HepG2 (cell line): ENCODE results near the gene CSNK1D. TPM values are rescaled to one million over a fixed set of nuclear protein-coding genes. Genes with fewer than 3 reads are reported as not detected.

Experiments
- ELF1 ChIP-seq: sonication (generic); formaldehyde crosslinking; IDR thresholded peaks from 2 replicates; pipeline ENCODE4 v1.4.0; 2020; ENCODE audit warnings: missing genetic modification reagents
- ETV5 ChIP-seq: IDR thresholded peaks from 2 replicates; pipeline ENCODE4 v1.6.1; 2018; ENCODE audit warnings: missing biosample characterization, missing genetic modification reagents, inconsistent platforms, borderline replicate concordance
- FOXO1 ChIP-seq: sonication (generic); formaldehyde crosslinking; IDR thresholded peaks from 2 replicates; pipeline ENCODE4 v1.4.0; 2020; ENCODE audit warnings: missing genetic modification reagents
- HMG20A ChIP-seq: IDR thresholded peaks from 2 replicates; pipeline ENCODE4 v1.6.1; 2016; ENCODE audit warnings: borderline replicate concordance
- HOXD1 ChIP-seq: sonication (generic); formaldehyde crosslinking; IDR thresholded peaks from 2 replicates; pipeline ENCODE4 v1.5.0; 2020; ENCODE audit warnings: missing genetic modification reagents
- MATR3 ChIP-seq: sonication (generic); formaldehyde crosslinking; IDR thresholded peaks from 2 replicates; pipeline ENCODE4 v1.4.0; 2020; ENCODE audit warnings: missing genetic modification reagents
- MTA3 ChIP-seq: sonication (generic); formaldehyde crosslinking; IDR thresholded peaks from 2 replicates; pipeline ENCODE4 v1.4.0; 2020; ENCODE audit warnings: missing genetic modification reagents
- NFE2L1 ChIP-seq: sonication (generic); formaldehyde crosslinking; IDR thresholded peaks from 2 replicates; pipeline ENCODE4 v1.4.0; 2020; ENCODE audit warnings: missing genetic modification reagents, mild to moderate bottlenecking, borderline replicate concordance
- SRSF9 ChIP-seq: fragments of 200-400 bp; formaldehyde crosslinking; IDR thresholded peaks from 2 replicates; pipeline ENCODE4 v1.6.1; 2018; ENCODE audit warnings: borderline replicate concordance, mild to moderate bottlenecking, low read depth, low read length; ENCODE audit not compliant: insufficient read depth, poor library complexity, severe bottlenecking
- ZFYVE20 ChIP-seq: sonication (generic); formaldehyde crosslinking; IDR thresholded peaks from 2 replicates; pipeline ENCODE4 v1.8.0; 2023; ENCODE audit warnings: low read depth, mild to moderate bottlenecking, moderate library complexity, missing genetic modification reagents, borderline replicate concordance
- ZMYM2 ChIP-seq: sonication (generic); formaldehyde crosslinking; IDR thresholded peaks from 2 replicates; pipeline ENCODE4 v1.8.0; 2022; ENCODE audit warnings: mild to moderate bottlenecking, missing genetic modification reagents
- ZNF382 ChIP-seq: sonication (generic); formaldehyde crosslinking; IDR thresholded peaks from 2 replicates; pipeline ENCODE4 v1.5.0; 2020; ENCODE audit warnings: missing genetic modification reagents, mild to moderate bottlenecking, borderline replicate concordance
- ZNF552 ChIP-seq: sonication (generic); formaldehyde crosslinking; IDR thresholded peaks from 2 replicates; pipeline ENCODE4 v1.9.0; 2022; ENCODE audit warnings: missing genetic modification reagents, mild to moderate bottlenecking, borderline replicate concordance
- ZNF792 ChIP-seq: IDR thresholded peaks from 2 replicates; pipeline ENCODE4 v1.6.1; 2016
- ZSCAN22 ChIP-seq: sonication (generic); formaldehyde crosslinking; IDR thresholded peaks from 2 replicates; pipeline ENCODE4 v1.4.0; 2020; ENCODE audit warnings: mild to moderate bottlenecking, missing genetic modification reagents
- ZSCAN9 ChIP-seq: IDR thresholded peaks from 2 replicates; pipeline ENCODE4 v1.6.1; 2016; ENCODE audit warnings: borderline replicate concordance
- polyA plus RNA-seq, 8 experiments: library from polyadenylated mRNA; depleted of rRNA in 3 of 8; stranded (reverse) in 7 of 8; unstranded in 1 of 8; fragments of >200 nt; fragmentation: Illumina TruSeq in 4 of 8; extraction: Trizol in 4 of 8; gene quantifications; 2 replicates each; pipeline versions ENCODE4 v1.2.1 to v1.2.3, GENCODE V29; 2011 to 2016; ENCODE audit warnings: low read depth in 4 of 8, missing spikeins in 1 of 8, mixed read lengths in 1 of 8; ENCODE audit not compliant: insufficient read depth in 1 of 8
- total RNA-seq, 5 experiments: library from RNA; depleted of rRNA; stranded (reverse); fragments of >200 nt; fragmentation: Illumina TruSeq; extraction: Trizol; gene quantifications; 2 replicates each; pipeline ENCODE4 v1.2.3, GENCODE V29; 2016; ENCODE audit warnings: low read depth in 1 of 5
- TF ChIP-seq, protein P1 (sequence below): sonication (generic); formaldehyde crosslinking; conservative IDR thresholded peaks from 2 replicates; pipeline ENCODE4 v1.8.1; 2023; ENCODE audit warnings: missing genetic modification reagents
- TF ChIP-seq, protein P2 (sequence below): sonication (generic); formaldehyde crosslinking; IDR thresholded peaks from 2 replicates; pipeline ENCODE4 v1.4.0; 2020; ENCODE audit warnings: mild to moderate bottlenecking, missing genetic modification reagents
- TF ChIP-seq, protein P3 (sequence below): sonication (generic); formaldehyde crosslinking; IDR thresholded peaks from 2 replicates; pipeline ENCODE4 v1.5.0; 2020; ENCODE audit warnings: missing genetic modification reagents
- TF ChIP-seq, protein P4 (sequence below): sonication (generic); formaldehyde crosslinking; IDR thresholded peaks from 2 replicates; pipeline ENCODE4 v1.5.0; 2020; ENCODE audit warnings: missing genetic modification reagents, mild to moderate bottlenecking, borderline replicate concordance
- TF ChIP-seq, protein P5 (sequence below): sonication (generic); formaldehyde crosslinking; IDR thresholded peaks from 2 replicates; pipeline ENCODE4 v1.8.0; 2023; ENCODE audit warnings: mild to moderate bottlenecking, missing genetic modification reagents
- TF ChIP-seq, protein P6 (sequence below): sonication (generic); formaldehyde crosslinking; IDR thresholded peaks from 2 replicates; pipeline ENCODE4 v1.8.1; 2023; ENCODE audit warnings: mild to moderate bottlenecking, missing genetic modification reagents

The CSNK1D gene
- total and polyA plus RNA-seq, 2 of the 13 experiments (the other 11 are each of a cell fraction or from before 2014, with no cell fraction given), result 31.5 to 128 TPM

DNA sequence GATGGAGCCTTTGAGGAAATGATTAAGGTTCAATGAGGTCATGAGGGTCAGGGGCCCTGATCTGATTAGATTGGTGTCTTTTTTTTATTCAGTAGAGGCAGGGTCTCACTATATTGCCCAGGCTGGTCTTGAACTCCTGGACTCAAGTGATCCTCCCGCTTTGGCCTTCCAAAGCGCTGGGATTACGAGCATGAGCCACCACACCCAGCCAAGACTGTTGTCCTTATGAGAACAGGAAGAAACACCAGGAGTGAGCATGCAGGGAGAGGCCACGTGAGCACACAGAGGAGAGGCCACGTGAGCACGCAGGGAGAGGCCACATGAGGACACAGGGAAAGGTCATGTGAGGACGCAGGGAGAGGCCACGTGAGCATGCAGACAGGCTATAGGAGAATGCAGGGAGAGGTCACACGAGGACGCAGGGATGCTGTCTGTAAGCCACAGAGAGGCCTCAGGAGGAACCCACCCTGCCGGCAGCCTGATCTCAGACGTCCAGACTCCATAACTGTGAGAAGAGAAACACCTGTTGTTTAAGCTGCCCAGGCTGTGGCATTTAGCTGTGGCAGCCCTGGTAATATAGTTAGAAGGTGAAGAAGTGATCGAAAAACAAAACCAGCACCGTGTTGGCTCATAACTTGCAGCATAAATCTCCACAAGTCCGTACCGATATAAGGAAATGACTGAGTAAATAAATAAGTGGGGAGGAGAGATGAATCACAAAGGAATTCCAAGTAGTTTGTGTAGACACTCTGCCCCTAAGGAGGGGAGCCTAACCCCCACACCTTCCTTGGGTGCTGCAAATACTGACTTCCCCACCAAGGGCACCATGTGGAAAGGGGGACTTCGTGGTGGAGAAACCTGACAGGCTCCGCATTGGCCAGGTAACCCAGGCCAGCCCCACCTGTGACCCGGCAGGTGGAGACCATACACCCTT lies 14.6 kb upstream of the CSNK1D start (continued):
- TF ChIP-seq, protein P1, sequence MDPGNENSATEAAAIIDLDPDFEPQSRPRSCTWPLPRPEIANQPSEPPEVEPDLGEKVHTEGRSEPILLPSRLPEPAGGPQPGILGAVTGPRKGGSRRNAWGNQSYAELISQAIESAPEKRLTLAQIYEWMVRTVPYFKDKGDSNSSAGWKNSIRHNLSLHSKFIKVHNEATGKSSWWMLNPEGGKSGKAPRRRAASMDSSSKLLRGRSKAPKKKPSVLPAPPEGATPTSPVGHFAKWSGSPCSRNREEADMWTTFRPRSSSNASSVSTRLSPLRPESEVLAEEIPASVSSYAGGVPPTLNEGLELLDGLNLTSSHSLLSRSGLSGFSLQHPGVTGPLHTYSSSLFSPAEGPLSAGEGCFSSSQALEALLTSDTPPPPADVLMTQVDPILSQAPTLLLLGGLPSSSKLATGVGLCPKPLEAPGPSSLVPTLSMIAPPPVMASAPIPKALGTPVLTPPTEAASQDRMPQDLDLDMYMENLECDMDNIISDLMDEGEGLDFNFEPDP (CRISPR knock-in tag), result no peak
- peak; percentile 93 for TF ChIP-seq FOXO1 (CRISPR knock-in tag)
- no peak for TF ChIP-seq MTA3 (CRISPR knock-in tag)
- TF ChIP-seq ELF1 (CRISPR knock-in tag), result peak; percentile 84
- no peak for TF ChIP-seq ZSCAN22
- peak; percentile 87; the same call in 1 of the 2 replicates for TF ChIP-seq ZSCAN9 (CRISPR knock-in tag)
- TF ChIP-seq, protein P2, sequence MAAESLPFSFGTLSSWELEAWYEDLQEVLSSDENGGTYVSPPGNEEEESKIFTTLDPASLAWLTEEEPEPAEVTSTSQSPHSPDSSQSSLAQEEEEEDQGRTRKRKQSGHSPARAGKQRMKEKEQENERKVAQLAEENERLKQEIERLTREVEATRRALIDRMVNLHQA (CRISPR knock-in tag), result no peak
- peak; percentile 98 for TF ChIP-seq ZMYM2 (CRISPR knock-in tag)
- no peak for TF ChIP-seq SRSF9
- TF ChIP-seq MATR3 (CRISPR knock-in tag), result no peak
- TF ChIP-seq, protein P3, sequence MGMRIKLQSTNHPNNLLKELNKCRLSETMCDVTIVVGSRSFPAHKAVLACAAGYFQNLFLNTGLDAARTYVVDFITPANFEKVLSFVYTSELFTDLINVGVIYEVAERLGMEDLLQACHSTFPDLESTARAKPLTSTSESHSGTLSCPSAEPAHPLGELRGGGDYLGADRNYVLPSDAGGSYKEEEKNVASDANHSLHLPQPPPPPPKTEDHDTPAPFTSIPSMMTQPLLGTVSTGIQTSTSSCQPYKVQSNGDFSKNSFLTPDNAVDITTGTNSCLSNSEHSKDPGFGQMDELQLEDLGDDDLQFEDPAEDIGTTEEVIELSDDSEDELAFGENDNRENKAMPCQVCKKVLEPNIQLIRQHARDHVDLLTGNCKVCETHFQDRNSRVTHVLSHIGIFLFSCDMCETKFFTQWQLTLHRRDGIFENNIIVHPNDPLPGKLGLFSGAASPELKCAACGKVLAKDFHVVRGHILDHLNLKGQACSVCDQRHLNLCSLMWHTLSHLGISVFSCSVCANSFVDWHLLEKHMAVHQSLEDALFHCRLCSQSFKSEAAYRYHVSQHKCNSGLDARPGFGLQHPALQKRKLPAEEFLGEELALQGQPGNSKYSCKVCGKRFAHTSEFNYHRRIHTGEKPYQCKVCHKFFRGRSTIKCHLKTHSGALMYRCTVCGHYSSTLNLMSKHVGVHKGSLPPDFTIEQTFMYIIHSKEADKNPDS (CRISPR knock-in tag), result peak; percentile 93; the same call in 1 of the 2 replicates
- TF ChIP-seq ZFYVE20 (CRISPR knock-in tag), result no peak
- peak; percentile 85 for TF ChIP-seq ETV5 (CRISPR knock-in tag)
- TF ChIP-seq, protein P4, sequence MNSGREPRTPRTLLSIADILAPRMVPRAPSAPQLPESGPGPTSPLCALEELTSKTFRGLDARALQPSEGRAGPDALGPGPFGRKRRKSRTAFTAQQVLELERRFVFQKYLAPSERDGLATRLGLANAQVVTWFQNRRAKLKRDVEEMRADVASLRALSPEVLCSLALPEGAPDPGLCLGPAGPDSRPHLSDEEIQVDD, result no peak
- TF ChIP-seq HOXD1, result no peak
- peak; percentile 56; the same call in 1 of the 2 replicates for TF ChIP-seq NFE2L1
- TF ChIP-seq, protein P5, sequence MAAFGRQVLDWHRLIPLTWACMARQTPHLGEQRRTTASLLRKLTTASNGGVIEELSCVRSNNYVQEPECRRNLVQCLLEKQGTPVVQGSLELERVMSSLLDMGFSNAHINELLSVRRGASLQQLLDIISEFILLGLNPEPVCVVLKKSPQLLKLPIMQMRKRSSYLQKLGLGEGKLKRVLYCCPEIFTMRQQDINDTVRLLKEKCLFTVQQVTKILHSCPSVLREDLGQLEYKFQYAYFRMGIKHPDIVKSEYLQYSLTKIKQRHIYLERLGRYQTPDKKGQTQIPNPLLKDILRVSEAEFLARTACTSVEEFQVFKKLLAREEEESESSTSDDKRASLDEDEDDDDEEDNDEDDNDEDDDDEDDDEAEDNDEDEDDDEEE, result peak; percentile 84; the same call in 1 of the 2 replicates
- no peak for TF ChIP-seq ZNF382 (CRISPR knock-in tag)
- TF ChIP-seq ZNF552 (CRISPR knock-in tag), result peak; percentile 92; the same call in 1 of the 2 replicates
- peak; percentile 67; the same call in 1 of the 2 replicates for TF ChIP-seq ZNF792
- TF ChIP-seq HMG20A (CRISPR knock-in tag), result 0 out of 2 replicates have a peak, but pooled peaks have one; percentile 74
- TF ChIP-seq, protein P6, sequence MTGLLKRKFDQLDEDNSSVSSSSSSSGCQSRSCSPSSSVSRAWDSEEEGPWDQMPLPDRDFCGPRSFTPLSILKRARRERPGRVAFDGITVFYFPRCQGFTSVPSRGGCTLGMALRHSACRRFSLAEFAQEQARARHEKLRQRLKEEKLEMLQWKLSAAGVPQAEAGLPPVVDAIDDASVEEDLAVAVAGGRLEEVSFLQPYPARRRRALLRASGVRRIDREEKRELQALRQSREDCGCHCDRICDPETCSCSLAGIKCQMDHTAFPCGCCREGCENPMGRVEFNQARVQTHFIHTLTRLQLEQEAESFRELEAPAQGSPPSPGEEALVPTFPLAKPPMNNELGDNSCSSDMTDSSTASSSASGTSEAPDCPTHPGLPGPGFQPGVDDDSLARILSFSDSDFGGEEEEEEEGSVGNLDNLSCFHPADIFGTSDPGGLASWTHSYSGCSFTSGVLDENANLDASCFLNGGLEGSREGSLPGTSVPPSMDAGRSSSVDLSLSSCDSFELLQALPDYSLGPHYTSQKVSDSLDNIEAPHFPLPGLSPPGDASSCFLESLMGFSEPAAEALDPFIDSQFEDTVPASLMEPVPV (CRISPR knock-in tag), result peak; percentile 89; the same call in 1 of the 2 replicates
